ENCODE data around the gene CAPZA2. TPM values are rescaled to one million over a fixed set of nuclear protein-coding genes. Genes with fewer than 3 reads are reported as not detected.

Gene CAPZA2
- total and polyA plus RNA-seq, 10 of the 15 experiments (the other 5 are each of a cell fraction or from before 2014, with no cell fraction given) = 50.0 to 379 (median 117) TPM

- TF ChIP-seq ZBTB11 (CRISPR knock-in tag; IDR thresholded peaks at IDR 0.05) = no peak
- TF ChIP-seq ZBTB40 (IDR thresholded peaks at IDR 0.05; ENCODE audit: borderline replicate concordance) = no peak
- TF ChIP-seq RAD21 (IDR thresholded peaks at IDR 0.05; ENCODE audit: insufficient read depth, low read depth, low read length) = no peak
- TF ChIP-seq BCL11A (IDR thresholded peaks at IDR 0.05; ENCODE audit: low read depth, low read length) = no peak
- TF ChIP-seq SPI1 (IDR thresholded peaks at IDR 0.05; ENCODE audit: borderline replicate concordance, insufficient read depth, low read depth, low read length) = peak; percentile 7; the same call in 1 of the 2 replicates
- no peak for TF ChIP-seq NFIC (IDR thresholded peaks at IDR 0.05; ENCODE audit: low read depth, low read length)
- TF ChIP-seq SREBF1 (IDR thresholded peaks at IDR 0.05; ENCODE audit: low read length) = no peak
- no peak for TF ChIP-seq KAT2A (conservative IDR thresholded peaks at IDR 0.05; ENCODE audit: control insufficient read depth, low read depth, low read length)
- 0 out of 2 replicates have a peak, but pooled peaks have one; percentile 9 for TF ChIP-seq EED (IDR thresholded peaks at IDR 0.05; ENCODE audit: low read depth)
- no peak for TF ChIP-seq HSF1 (IDR thresholded peaks at IDR 0.05; ENCODE audit: low read depth, low read length)
- peak; percentile 67; the same call in 1 of the 2 replicates for TF ChIP-seq SMARCA5 (IDR thresholded peaks at IDR 0.05)
- TF ChIP-seq SIX5 (IDR thresholded peaks at IDR 0.05; ENCODE audit: low read depth, low read length, severe bottlenecking) = no peak
- TF ChIP-seq ZNF384 (IDR thresholded peaks at IDR 0.05; ENCODE audit: borderline replicate concordance, low read depth, low read length) = no peak
- TF ChIP-seq, protein P1, sequence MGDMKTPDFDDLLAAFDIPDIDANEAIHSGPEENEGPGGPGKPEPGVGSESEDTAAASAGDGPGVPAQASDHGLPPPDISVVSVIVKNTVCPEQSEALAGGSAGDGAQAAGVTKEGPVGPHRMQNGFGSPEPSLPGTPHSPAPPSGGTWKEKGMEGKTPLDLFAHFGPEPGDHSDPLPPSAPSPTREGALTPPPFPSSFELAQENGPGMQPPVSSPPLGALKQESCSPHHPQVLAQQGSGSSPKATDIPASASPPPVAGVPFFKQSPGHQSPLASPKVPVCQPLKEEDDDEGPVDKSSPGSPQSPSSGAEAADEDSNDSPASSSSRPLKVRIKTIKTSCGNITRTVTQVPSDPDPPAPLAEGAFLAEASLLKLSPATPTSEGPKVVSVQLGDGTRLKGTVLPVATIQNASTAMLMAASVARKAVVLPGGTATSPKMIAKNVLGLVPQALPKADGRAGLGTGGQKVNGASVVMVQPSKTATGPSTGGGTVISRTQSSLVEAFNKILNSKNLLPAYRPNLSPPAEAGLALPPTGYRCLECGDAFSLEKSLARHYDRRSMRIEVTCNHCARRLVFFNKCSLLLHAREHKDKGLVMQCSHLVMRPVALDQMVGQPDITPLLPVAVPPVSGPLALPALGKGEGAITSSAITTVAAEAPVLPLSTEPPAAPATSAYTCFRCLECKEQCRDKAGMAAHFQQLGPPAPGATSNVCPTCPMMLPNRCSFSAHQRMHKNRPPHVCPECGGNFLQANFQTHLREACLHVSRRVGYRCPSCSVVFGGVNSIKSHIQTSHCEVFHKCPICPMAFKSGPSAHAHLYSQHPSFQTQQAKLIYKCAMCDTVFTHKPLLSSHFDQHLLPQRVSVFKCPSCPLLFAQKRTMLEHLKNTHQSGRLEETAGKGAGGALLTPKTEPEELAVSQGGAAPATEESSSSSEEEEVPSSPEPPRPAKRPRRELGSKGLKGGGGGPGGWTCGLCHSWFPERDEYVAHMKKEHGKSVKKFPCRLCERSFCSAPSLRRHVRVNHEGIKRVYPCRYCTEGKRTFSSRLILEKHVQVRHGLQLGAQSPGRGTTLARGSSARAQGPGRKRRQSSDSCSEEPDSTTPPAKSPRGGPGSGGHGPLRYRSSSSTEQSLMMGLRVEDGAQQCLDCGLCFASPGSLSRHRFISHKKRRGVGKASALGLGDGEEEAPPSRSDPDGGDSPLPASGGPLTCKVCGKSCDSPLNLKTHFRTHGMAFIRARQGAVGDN (IDR thresholded peaks at IDR 0.05) = peak; percentile 79
- TF ChIP-seq NFYB (IDR thresholded peaks at IDR 0.05; ENCODE audit: insufficient read depth, low read depth, low read length) = no peak
- TF ChIP-seq POU2F2 (IDR thresholded peaks at IDR 0.05; ENCODE audit: borderline replicate concordance, low read depth, low read length) = 0 out of 3 replicates have a peak, but pooled peaks have one; percentile 46
These were observed at the start of gene CAPZA2 (continued) for GRCh38 chr7:116862234-116862950.

Data from GM12878 (cell line).